ENCODE results near the gene LILRB5. TPM values are rescaled to one million over a fixed set of nuclear protein-coding genes. Genes with fewer than 3 reads are reported as not detected.

The LILRB5 gene
- total and polyA plus RNA-seq, 2 of the 8 experiments (the other 6 are each of a cell fraction or from before 2014, with no cell fraction given): 0.05 TPM; not detected in 1

GRCh38 chr19:54253331-54254194 lies 3.5 kb downstream of the LILRB5 start (continued):
- TF ChIP-seq CBX8 (IDR thresholded peaks at IDR 0.05; ENCODE audit: borderline replicate concordance, low read depth, low read length) (no peak), CREB1 (IDR thresholded peaks at IDR 0.05) (no peak)

Data from H1 (cell line).